HCT116 (cell line): ENCODE measurements around the gene FAHD1. TPM values are rescaled to one million over a fixed set of nuclear protein-coding genes. Genes with fewer than 3 reads are reported as not detected.

Source experiments
- ATAC-seq: fragments of 200-7000 bp; cut with Tn5 transposase; 2 replicates; pipeline ENCODE4 v1.9.1; 2020; ENCODE audit warnings: mild to moderate bottlenecking, moderate library complexity
- BruUV-seq: library from RNA; stranded (reverse); fragments of 400-500 nt; replicated peaks from 2 replicates; lab custom pipeline; 2021; lab: Mats Ljungman, UMichigan
- CTCF ChIA-PET: fragments of 300-600 bp; sonication (Branson Sonifier 250); formaldehyde crosslinking; loops from one replicate; lab custom pipeline; 2021; ENCODE audit warnings: antibody characterized with exemption; lab: Charles Lee
- POLR2A ChIA-PET: fragments of 300-600, 350-600 bp; sonication (Branson Sonifier 250); formaldehyde crosslinking; loops from one replicate; lab custom pipeline; 2021; ENCODE audit warnings: antibody characterized with exemption; lab: Charles Lee
- RAD21 ChIA-PET, 2 experiments: fragments of 300-600 bp; sonication (Branson Sonifier 250); formaldehyde crosslinking; loops; one replicate each; lab custom pipeline; 2023; ENCODE audit warnings: low total read pairs in 2 of 2; ENCODE audit not compliant: uncharacterized antibody in 2 of 2, unreplicated experiment in 2 of 2, low non-redundant PET in 1 of 2; lab: Charles Lee
- DNase-seq: peaks from one replicate; pipeline ENCODE4 v3.0.0-alpha.2; 2010; ENCODE audit warnings: low read depth, low spot score
- H2AFZ ChIP-seq: fragments of 200-600 bp; shearing (Covaris generic), sonication (generic); 2 replicates; pipeline ENCODE4 v1.6.1; 2017; ENCODE audit warnings: low read depth, mixed run types, mixed read lengths, antibody characterized with exemption, low read length; ENCODE audit not compliant: poor library complexity, severe bottlenecking
- H3K27ac ChIP-seq: 2 replicates; pipeline ENCODE4 v1.5.1; 2012; ENCODE audit warnings: low read depth, low read length
- H3K27me3 ChIP-seq: fragments of 200-600 bp; sonication (generic); 2 replicates; pipeline ENCODE4 v1.6.1; 2016; ENCODE audit warnings: mixed run types, low read length, mixed read lengths; ENCODE audit not compliant: insufficient read depth
- H3K36me3 ChIP-seq, 2 experiments: fragments of 200-500 bp in 1 of 2; fragments of 200-600 bp in 1 of 2; sonication (Bioruptor generic) in 1 of 2; sonication (generic) in 1 of 2; 2 replicates each; pipeline versions ENCODE4 v1.5.1 to v1.6.1; 2014 to 2016; ENCODE audit warnings: low read length in 2 of 2, inconsistent platforms in 1 of 2, mixed read lengths in 1 of 2, mixed run types in 1 of 2; ENCODE audit not compliant: insufficient read depth in 2 of 2, control insufficient read depth in 1 of 2
- H3K4me1 ChIP-seq, 2 experiments: fragments of 200-600 bp in 1 of 2; sonication (generic) in 1 of 2; 2 replicates each; pipeline versions ENCODE4 v1.5.1 to v1.6.1; 2012 to 2017; ENCODE audit warnings: low read length in 2 of 2, inconsistent platforms in 1 of 2, mild to moderate bottlenecking in 1 of 2, mixed read lengths in 1 of 2, mixed run types in 1 of 2, moderate library complexity in 1 of 2; ENCODE audit not compliant: insufficient read depth in 2 of 2, control insufficient read depth in 1 of 2
- H3K4me2 ChIP-seq: fragments of 200-600 bp; sonication (generic); 2 replicates; pipeline ENCODE4 v1.6.1; 2017; ENCODE audit warnings: mixed run types, low read length, mixed read lengths
- H3K4me3 ChIP-seq, 2 experiments: fragments of 200-600 bp in 1 of 2; sonication (generic) in 1 of 2; replicated peaks in 1 of 2; 2 replicates each; pipeline ENCODE4 v1.5.1; 2011 to 2016; ENCODE audit warnings: low read length in 2 of 2, control low read depth in 1 of 2, low read depth in 1 of 2, mild to moderate bottlenecking in 1 of 2, mixed read lengths in 1 of 2, mixed run types in 1 of 2
- H3K79me2 ChIP-seq: fragments of 200-600 bp; sonication (generic); 2 replicates; pipeline ENCODE4 v1.6.1; 2017; ENCODE audit warnings: mild to moderate bottlenecking, mixed run types, low read length, moderate library complexity, mixed read lengths; ENCODE audit not compliant: insufficient read depth
- H3K9ac ChIP-seq: fragments of 200-600 bp; sonication (generic); 2 replicates; pipeline ENCODE4 v1.6.1; 2016; ENCODE audit warnings: low read length, mixed read lengths
- H3K9me2 ChIP-seq: fragments of 200-600 bp; sonication (generic), shearing (Covaris generic); 2 replicates; pipeline ENCODE4 v1.6.1; 2017; ENCODE audit warnings: mixed run types, mild to moderate bottlenecking, moderate library complexity; ENCODE audit not compliant: insufficient read depth
- H3K9me3 ChIP-seq, 2 experiments: fragments of 200-500 bp in 1 of 2; fragments of 200-600 bp in 1 of 2; sonication (Bioruptor generic) in 1 of 2; sonication (generic) in 1 of 2; 2 replicates each; pipeline ENCODE4 v1.6.1; 2014 to 2017; ENCODE audit warnings: low read length in 2 of 2, mixed read lengths in 2 of 2, inconsistent platforms in 1 of 2, low read depth in 1 of 2, mild to moderate bottlenecking in 1 of 2, mixed run types in 1 of 2, moderate library complexity in 1 of 2; ENCODE audit not compliant: control insufficient read depth in 1 of 2, insufficient read depth in 1 of 2
- H4K20me1 ChIP-seq: fragments of 200-600 bp; sonication (generic), shearing (Covaris generic); 2 replicates; pipeline ENCODE4 v1.6.1; 2017; ENCODE audit warnings: mixed run types, mild to moderate bottlenecking, moderate library complexity; ENCODE audit not compliant: insufficient read depth
- CBX3 ChIP-seq: IDR thresholded peaks from 2 replicates; pipeline ENCODE4 v1.6.1; 2012; ENCODE audit warnings: low read depth
- CEBPB ChIP-seq: IDR thresholded peaks from 2 replicates; pipeline ENCODE4 v1.6.1; 2012; ENCODE audit warnings: low read depth
- EGR1 ChIP-seq: IDR thresholded peaks from 2 replicates; pipeline ENCODE4 v1.6.1; 2012; ENCODE audit warnings: low read depth
- EZH2 ChIP-seq: fragments of 200-600 bp; sonication (generic); IDR thresholded peaks from 2 replicates; pipeline ENCODE4 v1.6.1; 2017; ENCODE audit warnings: antibody characterized with exemption, mixed run types
- FOSL1 ChIP-seq: IDR thresholded peaks from 2 replicates; pipeline ENCODE4 v1.6.1; 2012; ENCODE audit warnings: low read depth
- RAD21 ChIP-seq: IDR thresholded peaks from 2 replicates; pipeline ENCODE4 v1.6.1; 2012; ENCODE audit warnings: low read depth, mild to moderate bottlenecking
- SP1 ChIP-seq: IDR thresholded peaks from 2 replicates; pipeline ENCODE4 v1.6.1; 2012; ENCODE audit warnings: low read depth
- SRF ChIP-seq: IDR thresholded peaks from 2 replicates; pipeline ENCODE4 v1.6.1; 2012; ENCODE audit warnings: low read depth
- TCF7L2 ChIP-seq: IDR thresholded peaks from 2 replicates; pipeline ENCODE4 v1.7.0; 2011; ENCODE audit warnings: borderline replicate concordance, inconsistent platforms; ENCODE audit not compliant: insufficient read depth, insufficient read length; ENCODE audit errors: extremely low read depth
- YY1 ChIP-seq: IDR thresholded peaks from 2 replicates; pipeline ENCODE4 v1.6.1; 2011; ENCODE audit warnings: low read length, low read depth, moderate library complexity, mild to moderate bottlenecking; ENCODE audit not compliant: insufficient replicate concordance; ENCODE audit errors: extremely low read depth
- ZNF274 ChIP-seq: fragments of 200-500 bp; sonication (Bioruptor generic); IDR thresholded peaks from 2 replicates; pipeline ENCODE4 v1.6.1; 2014; ENCODE audit warnings: mild to moderate bottlenecking, low read depth, low read length, inconsistent platforms
- intact Hi-C: fragments of 100-400 bp; cut with micrococcal nuclease; formaldehyde crosslinking; loops from 2 replicates; pipeline ENCODE4 v1.10.0; 2022
- total RNA-seq: library from RNA; stranded (reverse); gene quantifications from one replicate; pipeline ENCODE4 v1.2.1, GENCODE V29; 2021; ENCODE audit not compliant: unreplicated experiment
- TF ChIP-seq, protein P1 (sequence below): IDR thresholded peaks from 2 replicates; pipeline ENCODE4 v1.6.1; 2012; ENCODE audit warnings: low read depth
- TF ChIP-seq, protein P2 (sequence below): IDR thresholded peaks from 2 replicates; pipeline ENCODE4 v1.6.1; 2011; ENCODE audit warnings: mild to moderate bottlenecking, low read length, moderate library complexity; ENCODE audit not compliant: insufficient replicate concordance; ENCODE audit errors: extremely low read depth
- TF ChIP-seq, protein P3 (sequence below): IDR thresholded peaks from 2 replicates; pipeline ENCODE4 v1.6.1; 2012
- TF ChIP-seq, protein P4 (sequence below): IDR thresholded peaks from 2 replicates; pipeline ENCODE4 v1.6.1; 2012

The FAHD1 gene
- total RNA-seq, 1 experiment from 2014 or later = 25.8 TPM

DNA sequence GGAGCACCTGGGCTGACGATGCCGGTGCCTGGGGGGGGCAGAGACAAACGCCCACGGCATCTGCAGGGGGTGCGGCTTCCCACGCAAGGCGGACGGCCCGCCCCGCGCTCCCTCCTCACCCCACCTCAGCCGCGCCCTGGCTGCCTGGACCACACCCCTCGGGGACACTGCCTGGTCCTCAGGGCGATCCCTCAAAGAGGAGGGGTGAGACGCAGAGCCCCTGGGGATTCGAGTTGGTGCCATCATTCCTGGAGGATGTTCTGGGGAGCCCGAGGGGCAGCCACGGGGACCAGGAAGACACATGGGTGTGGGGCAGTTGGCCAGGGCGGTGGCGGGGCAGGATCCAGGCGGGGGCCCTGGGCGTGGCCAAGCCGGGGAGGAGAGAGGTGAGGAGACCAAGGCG, 37.4 kb upstream of the FAHD1 start:
- Histone ChIP-seq H3K9me2 (no peaks in the 10 kb centered on the region), H3K4me1 (no peaks in the 10 kb centered on the region), H3K27ac (no peak overlapping the region), H3K4me2 (no peak overlapping the region), H3K9me3 (no peaks in the 10 kb centered on the region), H3K9ac (no peak overlapping the region), H4K20me1 (no peaks in the 10 kb centered on the region), H3K4me3 (no peak overlapping the region), H3K27me3 (no peaks in the 10 kb centered on the region), H3K36me3 (no peaks in the 10 kb centered on the region; a peak in 2 of 4 replicates), H2AFZ (no peak overlapping the region), H3K79me2 (peaks cover 30% of the 10 kb centered on the region)
- TF ChIP-seq EGR1 (no peak), CBX3 (no peak), TCF7L2 (no peak), EZH2 (no peak), YY1 (no peak), FOSL1 (no peak), SP1 (no peak), CEBPB (no peak), ZNF274 (no peak), SRF (no peak), RAD21 (no peak)
- TF ChIP-seq, protein P1, sequence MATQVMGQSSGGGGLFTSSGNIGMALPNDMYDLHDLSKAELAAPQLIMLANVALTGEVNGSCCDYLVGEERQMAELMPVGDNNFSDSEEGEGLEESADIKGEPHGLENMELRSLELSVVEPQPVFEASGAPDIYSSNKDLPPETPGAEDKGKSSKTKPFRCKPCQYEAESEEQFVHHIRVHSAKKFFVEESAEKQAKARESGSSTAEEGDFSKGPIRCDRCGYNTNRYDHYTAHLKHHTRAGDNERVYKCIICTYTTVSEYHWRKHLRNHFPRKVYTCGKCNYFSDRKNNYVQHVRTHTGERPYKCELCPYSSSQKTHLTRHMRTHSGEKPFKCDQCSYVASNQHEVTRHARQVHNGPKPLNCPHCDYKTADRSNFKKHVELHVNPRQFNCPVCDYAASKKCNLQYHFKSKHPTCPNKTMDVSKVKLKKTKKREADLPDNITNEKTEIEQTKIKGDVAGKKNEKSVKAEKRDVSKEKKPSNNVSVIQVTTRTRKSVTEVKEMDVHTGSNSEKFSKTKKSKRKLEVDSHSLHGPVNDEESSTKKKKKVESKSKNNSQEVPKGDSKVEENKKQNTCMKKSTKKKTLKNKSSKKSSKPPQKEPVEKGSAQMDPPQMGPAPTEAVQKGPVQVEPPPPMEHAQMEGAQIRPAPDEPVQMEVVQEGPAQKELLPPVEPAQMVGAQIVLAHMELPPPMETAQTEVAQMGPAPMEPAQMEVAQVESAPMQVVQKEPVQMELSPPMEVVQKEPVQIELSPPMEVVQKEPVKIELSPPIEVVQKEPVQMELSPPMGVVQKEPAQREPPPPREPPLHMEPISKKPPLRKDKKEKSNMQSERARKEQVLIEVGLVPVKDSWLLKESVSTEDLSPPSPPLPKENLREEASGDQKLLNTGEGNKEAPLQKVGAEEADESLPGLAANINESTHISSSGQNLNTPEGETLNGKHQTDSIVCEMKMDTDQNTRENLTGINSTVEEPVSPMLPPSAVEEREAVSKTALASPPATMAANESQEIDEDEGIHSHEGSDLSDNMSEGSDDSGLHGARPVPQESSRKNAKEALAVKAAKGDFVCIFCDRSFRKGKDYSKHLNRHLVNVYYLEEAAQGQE = no peak
- TF ChIP-seq, protein P2, sequence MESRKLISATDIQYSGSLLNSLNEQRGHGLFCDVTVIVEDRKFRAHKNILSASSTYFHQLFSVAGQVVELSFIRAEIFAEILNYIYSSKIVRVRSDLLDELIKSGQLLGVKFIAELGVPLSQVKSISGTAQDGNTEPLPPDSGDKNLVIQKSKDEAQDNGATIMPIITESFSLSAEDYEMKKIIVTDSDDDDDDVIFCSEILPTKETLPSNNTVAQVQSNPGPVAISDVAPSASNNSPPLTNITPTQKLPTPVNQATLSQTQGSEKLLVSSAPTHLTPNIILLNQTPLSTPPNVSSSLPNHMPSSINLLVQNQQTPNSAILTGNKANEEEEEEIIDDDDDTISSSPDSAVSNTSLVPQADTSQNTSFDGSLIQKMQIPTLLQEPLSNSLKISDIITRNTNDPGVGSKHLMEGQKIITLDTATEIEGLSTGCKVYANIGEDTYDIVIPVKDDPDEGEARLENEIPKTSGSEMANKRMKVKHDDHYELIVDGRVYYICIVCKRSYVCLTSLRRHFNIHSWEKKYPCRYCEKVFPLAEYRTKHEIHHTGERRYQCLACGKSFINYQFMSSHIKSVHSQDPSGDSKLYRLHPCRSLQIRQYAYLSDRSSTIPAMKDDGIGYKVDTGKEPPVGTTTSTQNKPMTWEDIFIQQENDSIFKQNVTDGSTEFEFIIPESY = no peak
- TF ChIP-seq, protein P3, sequence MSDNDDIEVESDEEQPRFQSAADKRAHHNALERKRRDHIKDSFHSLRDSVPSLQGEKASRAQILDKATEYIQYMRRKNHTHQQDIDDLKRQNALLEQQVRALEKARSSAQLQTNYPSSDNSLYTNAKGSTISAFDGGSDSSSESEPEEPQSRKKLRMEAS = no peak
- TF ChIP-seq, protein P4, sequence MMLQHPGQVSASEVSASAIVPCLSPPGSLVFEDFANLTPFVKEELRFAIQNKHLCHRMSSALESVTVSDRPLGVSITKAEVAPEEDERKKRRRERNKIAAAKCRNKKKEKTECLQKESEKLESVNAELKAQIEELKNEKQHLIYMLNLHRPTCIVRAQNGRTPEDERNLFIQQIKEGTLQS = no peak
- no TSS peak for BruUV-seq
- ATAC-seq (no peak), DNase-seq (no peak)
- RAD21 ChIA-PET = no interaction called here
- CTCF ChIA-PET = no interaction called here
- intact Hi-C loops = no loop called here
- POLR2A ChIA-PET = no interaction called here
